DOHH2 (cell line): ENCODE measurements around the gene PHLPP1.
A peak's percentile ranks its signal among the peaks of the same experiment; 100 is the strongest.

Experiments used
- CTCF ChIP-seq: fragments of 200-600 bp; sonication (generic); IDR thresholded peaks from one replicate; pipeline ENCODE4 v1.5.1; 2014; ENCODE audit warnings: antibody characterized with exemption, mild to moderate bottlenecking, low read depth, low read length; ENCODE audit not compliant: poor library complexity, severe bottlenecking
- EZH2phosphoT487 ChIP-seq: fragments of 200-600 bp; sonication (generic); IDR thresholded peaks from 2 replicates; pipeline ENCODE4 v1.6.1; 2017; ENCODE audit warnings: borderline replicate concordance, mild to moderate bottlenecking, antibody characterized with exemption, low read length, moderate library complexity, mixed read lengths

- peak; percentile 83 for TF ChIP-seq CTCF
- no peak for TF ChIP-seq EZH2phosphoT487
Measured at GRCh38 chr18:62714671-62715435, 488 bp upstream of the PHLPP1 start.
